Liver (tissue), 9 donors: Measurements from ENCODE around the gene SLC25A33. TPM values are rescaled to one million over a fixed set of nuclear protein-coding genes. Genes with fewer than 3 reads are reported as not detected.

Experiments
- DNase-seq: peaks from one replicate; pipeline ENCODE4 v3.0.0-alpha.2; 2017; ENCODE audit warnings: low spot score
- H3K27ac ChIP-seq, 2 donors: one replicate each; pipeline ENCODE4 v1.7.0; 2013; ENCODE audit warnings: inconsistent platforms in 2 of 2, low read length in 2 of 2, control low read depth in 1 of 2, low read depth in 1 of 2, mild to moderate bottlenecking in 1 of 2
- H3K27me3 ChIP-seq, 4 donors: one replicate each; pipeline versions ENCODE4 v1.6.1 to v1.7.0; 2013; ENCODE audit warnings: low read length in 3 of 4, inconsistent platforms in 1 of 4, mild to moderate bottlenecking in 1 of 4, moderate library complexity in 1 of 4; ENCODE audit not compliant: control insufficient read depth in 4 of 4, insufficient read depth in 4 of 4
- H3K36me3 ChIP-seq, 4 donors: one replicate each; pipeline versions ENCODE4 v1.6.1 to v1.7.0; 2013; ENCODE audit warnings: low read length in 3 of 4, mild to moderate bottlenecking in 3 of 4, low read depth in 1 of 4, moderate library complexity in 1 of 4; ENCODE audit not compliant: control insufficient read depth in 4 of 4, insufficient read depth in 3 of 4
- H3K4me1 ChIP-seq, 4 donors: one replicate each; pipeline versions ENCODE4 v1.6.1 to v1.7.0; 2013; ENCODE audit warnings: low read length in 3 of 4, mild to moderate bottlenecking in 3 of 4, moderate library complexity in 1 of 4; ENCODE audit not compliant: control insufficient read depth in 4 of 4, insufficient read depth in 4 of 4
- H3K4me3 ChIP-seq, 3 donors: one replicate each; pipeline versions ENCODE4 v1.6.1 to v1.7.0; 2013; ENCODE audit warnings: low read length in 3 of 3, control low read depth in 1 of 3, low read depth in 1 of 3, mild to moderate bottlenecking in 1 of 3
- H3K9ac ChIP-seq, 2 donors: one replicate each; pipeline ENCODE4 v1.7.0; 2013; ENCODE audit warnings: low read length in 2 of 2, mild to moderate bottlenecking in 2 of 2, moderate library complexity in 2 of 2, control low read depth in 1 of 2, low read depth in 1 of 2
- H3K9me3 ChIP-seq, 4 donors: one replicate each; pipeline versions ENCODE4 v1.6.1 to v1.7.0; 2013; ENCODE audit warnings: low read length in 3 of 4; ENCODE audit not compliant: control insufficient read depth in 4 of 4
- EGR1 ChIP-seq, 2 donors: IDR thresholded peaks; 2 replicates each; pipeline ENCODE4 v1.6.1; 2016 to 2018; ENCODE audit warnings: antibody characterized with exemption in 2 of 2, low read depth in 2 of 2
- FOXA1 ChIP-seq: IDR thresholded peaks from 2 replicates; pipeline ENCODE4 v1.6.1; 2016; ENCODE audit warnings: antibody characterized with exemption
- GABPA ChIP-seq, 2 donors: IDR thresholded peaks in 1 of 2; conservative IDR thresholded peaks in 1 of 2; 2 replicates each; pipeline ENCODE4 v1.6.1; 2016; ENCODE audit warnings: antibody characterized with exemption in 2 of 2, mild to moderate bottlenecking in 1 of 2, moderate library complexity in 1 of 2
- HNF4A ChIP-seq, 2 donors: conservative IDR thresholded peaks; 2 replicates each; pipeline ENCODE4 v1.6.1; 2016; ENCODE audit warnings: antibody characterized with exemption in 2 of 2, mild to moderate bottlenecking in 2 of 2
- HNF4G ChIP-seq: IDR thresholded peaks from 2 replicates; pipeline ENCODE4 v1.6.1; 2016; ENCODE audit warnings: antibody characterized with exemption
- JUND ChIP-seq, 2 donors: IDR thresholded peaks; 2 replicates each; pipeline ENCODE4 v1.6.1; 2016; ENCODE audit warnings: antibody characterized with exemption in 2 of 2
- NR2F2 ChIP-seq: IDR thresholded peaks from 2 replicates; pipeline ENCODE4 v1.6.1; 2016; ENCODE audit warnings: antibody characterized with exemption
- RAD21 ChIP-seq, 2 donors: IDR thresholded peaks; 2 replicates each; pipeline ENCODE4 v1.6.1; 2016; ENCODE audit warnings: antibody characterized with exemption in 2 of 2, mild to moderate bottlenecking in 2 of 2
- RXRA ChIP-seq, 2 donors: IDR thresholded peaks; 2 replicates each; pipeline ENCODE4 v1.6.1; 2017 to 2018; ENCODE audit warnings: antibody characterized with exemption in 2 of 2, mild to moderate bottlenecking in 1 of 2
- SP1 ChIP-seq: IDR thresholded peaks from 2 replicates; pipeline ENCODE4 v1.6.1; 2018; ENCODE audit warnings: antibody characterized with exemption, mild to moderate bottlenecking
- YY1 ChIP-seq: IDR thresholded peaks from 2 replicates; pipeline ENCODE4 v1.6.1; 2016; ENCODE audit warnings: antibody characterized with exemption, mild to moderate bottlenecking
- WGBS: extraction: QIAGEN DNeasy Blood & Tissue Kit; methylation state at CpG from one replicate; pipeline ENCODE4 v1.1.7; 2013; 5-methylcytosine and 5-hydroxymethylcytosine counted together
- polyA plus RNA-seq, 2 donors: library from polyadenylated mRNA; stranded (reverse) in 1 of 2; unstranded in 1 of 2; fragments of 200-250 nt in 1 of 2; fragments of >200 nt in 1 of 2; fragmentation: Nextera tagmentation in 1 of 2; extraction: Ambion mirVana in 1 of 2; gene quantifications; one replicate each; pipeline versions ENCODE4 v1.2.1 to v1.2.3, GENCODE V29; 2013 to 2015
- total RNA-seq, 2 donors: library from RNA; depleted of rRNA; stranded (reverse); fragments of >200 nt; gene quantifications; one replicate each; pipeline ENCODE4 v1.2.3, GENCODE V29; 2014
- TF ChIP-seq, protein P1 (sequence below): IDR thresholded peaks from 2 replicates; pipeline ENCODE4 v1.6.1; 2016; ENCODE audit warnings: antibody characterized with exemption
- TF ChIP-seq, protein P2 (sequence below): fragments of 150-350 bp; IDR thresholded peaks from 2 replicates; pipeline ENCODE4 v1.5.1; 2017; ENCODE audit warnings: improper control_type of control experiment, low read depth, low read length; ENCODE audit not compliant: missing input control
- TF ChIP-seq, protein P3 (sequence below): IDR thresholded peaks from 2 replicates; pipeline ENCODE4 v1.6.1; 2016; ENCODE audit warnings: antibody characterized with exemption
- TF ChIP-seq, protein P4 (sequence below): IDR thresholded peaks from 2 replicates; pipeline ENCODE4 v1.6.1; 2016; ENCODE audit warnings: antibody characterized with exemption, mild to moderate bottlenecking
- donor health status: healthy.
- donor health status: healthy.
- donor health status: healthy.
- donor health status: healthy.
- donor health status: healthy.

SLC25A33 gene
- total and polyA plus RNA-seq, 4 donors: 6.9 to 19.1 (median 10.7) TPM

DNA sequence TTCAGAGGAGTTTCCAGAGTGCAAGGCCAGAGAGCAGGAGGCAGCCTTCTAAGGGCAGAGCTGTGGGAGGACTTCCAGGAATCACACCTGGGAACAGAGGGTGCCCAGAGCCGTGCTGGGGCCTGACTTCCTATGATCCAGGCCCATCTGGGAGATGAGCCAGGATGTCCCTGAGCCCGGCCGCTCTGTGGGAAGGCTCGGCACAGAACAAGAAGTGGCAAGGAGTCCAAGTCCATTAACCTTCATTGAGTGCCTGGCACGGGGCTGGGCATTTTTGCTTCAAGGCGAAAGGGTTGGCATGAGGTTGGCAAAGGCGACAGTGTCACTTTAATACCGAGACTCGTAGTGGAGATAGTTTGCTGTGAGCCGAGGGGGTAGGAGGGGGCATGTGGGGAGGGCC is 67.7 kb downstream of the SLC25A33 start:
- no peak for TF ChIP-seq YY1
- TF ChIP-seq HNF4G: no peak
- TF ChIP-seq, protein P1, sequence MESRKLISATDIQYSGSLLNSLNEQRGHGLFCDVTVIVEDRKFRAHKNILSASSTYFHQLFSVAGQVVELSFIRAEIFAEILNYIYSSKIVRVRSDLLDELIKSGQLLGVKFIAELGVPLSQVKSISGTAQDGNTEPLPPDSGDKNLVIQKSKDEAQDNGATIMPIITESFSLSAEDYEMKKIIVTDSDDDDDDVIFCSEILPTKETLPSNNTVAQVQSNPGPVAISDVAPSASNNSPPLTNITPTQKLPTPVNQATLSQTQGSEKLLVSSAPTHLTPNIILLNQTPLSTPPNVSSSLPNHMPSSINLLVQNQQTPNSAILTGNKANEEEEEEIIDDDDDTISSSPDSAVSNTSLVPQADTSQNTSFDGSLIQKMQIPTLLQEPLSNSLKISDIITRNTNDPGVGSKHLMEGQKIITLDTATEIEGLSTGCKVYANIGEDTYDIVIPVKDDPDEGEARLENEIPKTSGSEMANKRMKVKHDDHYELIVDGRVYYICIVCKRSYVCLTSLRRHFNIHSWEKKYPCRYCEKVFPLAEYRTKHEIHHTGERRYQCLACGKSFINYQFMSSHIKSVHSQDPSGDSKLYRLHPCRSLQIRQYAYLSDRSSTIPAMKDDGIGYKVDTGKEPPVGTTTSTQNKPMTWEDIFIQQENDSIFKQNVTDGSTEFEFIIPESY: no peak
- no peak for TF ChIP-seq RAD21 (IDR thresholded peaks at IDR 0.05)
- TF ChIP-seq, protein P2, sequence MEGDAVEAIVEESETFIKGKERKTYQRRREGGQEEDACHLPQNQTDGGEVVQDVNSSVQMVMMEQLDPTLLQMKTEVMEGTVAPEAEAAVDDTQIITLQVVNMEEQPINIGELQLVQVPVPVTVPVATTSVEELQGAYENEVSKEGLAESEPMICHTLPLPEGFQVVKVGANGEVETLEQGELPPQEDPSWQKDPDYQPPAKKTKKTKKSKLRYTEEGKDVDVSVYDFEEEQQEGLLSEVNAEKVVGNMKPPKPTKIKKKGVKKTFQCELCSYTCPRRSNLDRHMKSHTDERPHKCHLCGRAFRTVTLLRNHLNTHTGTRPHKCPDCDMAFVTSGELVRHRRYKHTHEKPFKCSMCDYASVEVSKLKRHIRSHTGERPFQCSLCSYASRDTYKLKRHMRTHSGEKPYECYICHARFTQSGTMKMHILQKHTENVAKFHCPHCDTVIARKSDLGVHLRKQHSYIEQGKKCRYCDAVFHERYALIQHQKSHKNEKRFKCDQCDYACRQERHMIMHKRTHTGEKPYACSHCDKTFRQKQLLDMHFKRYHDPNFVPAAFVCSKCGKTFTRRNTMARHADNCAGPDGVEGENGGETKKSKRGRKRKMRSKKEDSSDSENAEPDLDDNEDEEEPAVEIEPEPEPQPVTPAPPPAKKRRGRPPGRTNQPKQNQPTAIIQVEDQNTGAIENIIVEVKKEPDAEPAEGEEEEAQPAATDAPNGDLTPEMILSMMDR: no peak
- no peak for TF ChIP-seq EGR1 (IDR thresholded peaks at IDR 0.05; ENCODE audit: low read depth in 2 of 2)
- TF ChIP-seq, protein P3, sequence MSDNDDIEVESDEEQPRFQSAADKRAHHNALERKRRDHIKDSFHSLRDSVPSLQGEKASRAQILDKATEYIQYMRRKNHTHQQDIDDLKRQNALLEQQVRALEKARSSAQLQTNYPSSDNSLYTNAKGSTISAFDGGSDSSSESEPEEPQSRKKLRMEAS: no peak
- TF ChIP-seq, protein P4, sequence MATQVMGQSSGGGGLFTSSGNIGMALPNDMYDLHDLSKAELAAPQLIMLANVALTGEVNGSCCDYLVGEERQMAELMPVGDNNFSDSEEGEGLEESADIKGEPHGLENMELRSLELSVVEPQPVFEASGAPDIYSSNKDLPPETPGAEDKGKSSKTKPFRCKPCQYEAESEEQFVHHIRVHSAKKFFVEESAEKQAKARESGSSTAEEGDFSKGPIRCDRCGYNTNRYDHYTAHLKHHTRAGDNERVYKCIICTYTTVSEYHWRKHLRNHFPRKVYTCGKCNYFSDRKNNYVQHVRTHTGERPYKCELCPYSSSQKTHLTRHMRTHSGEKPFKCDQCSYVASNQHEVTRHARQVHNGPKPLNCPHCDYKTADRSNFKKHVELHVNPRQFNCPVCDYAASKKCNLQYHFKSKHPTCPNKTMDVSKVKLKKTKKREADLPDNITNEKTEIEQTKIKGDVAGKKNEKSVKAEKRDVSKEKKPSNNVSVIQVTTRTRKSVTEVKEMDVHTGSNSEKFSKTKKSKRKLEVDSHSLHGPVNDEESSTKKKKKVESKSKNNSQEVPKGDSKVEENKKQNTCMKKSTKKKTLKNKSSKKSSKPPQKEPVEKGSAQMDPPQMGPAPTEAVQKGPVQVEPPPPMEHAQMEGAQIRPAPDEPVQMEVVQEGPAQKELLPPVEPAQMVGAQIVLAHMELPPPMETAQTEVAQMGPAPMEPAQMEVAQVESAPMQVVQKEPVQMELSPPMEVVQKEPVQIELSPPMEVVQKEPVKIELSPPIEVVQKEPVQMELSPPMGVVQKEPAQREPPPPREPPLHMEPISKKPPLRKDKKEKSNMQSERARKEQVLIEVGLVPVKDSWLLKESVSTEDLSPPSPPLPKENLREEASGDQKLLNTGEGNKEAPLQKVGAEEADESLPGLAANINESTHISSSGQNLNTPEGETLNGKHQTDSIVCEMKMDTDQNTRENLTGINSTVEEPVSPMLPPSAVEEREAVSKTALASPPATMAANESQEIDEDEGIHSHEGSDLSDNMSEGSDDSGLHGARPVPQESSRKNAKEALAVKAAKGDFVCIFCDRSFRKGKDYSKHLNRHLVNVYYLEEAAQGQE: no peak
- no peak for TF ChIP-seq RXRA (IDR thresholded peaks at IDR 0.05)
- no peak for TF ChIP-seq GABPA (IDR thresholded peaks at IDR 0.05 in 1 of 2, conservative IDR thresholded peaks at IDR 0.05 in 1 of 2)
- no peak for TF ChIP-seq NR2F2

DNA sequence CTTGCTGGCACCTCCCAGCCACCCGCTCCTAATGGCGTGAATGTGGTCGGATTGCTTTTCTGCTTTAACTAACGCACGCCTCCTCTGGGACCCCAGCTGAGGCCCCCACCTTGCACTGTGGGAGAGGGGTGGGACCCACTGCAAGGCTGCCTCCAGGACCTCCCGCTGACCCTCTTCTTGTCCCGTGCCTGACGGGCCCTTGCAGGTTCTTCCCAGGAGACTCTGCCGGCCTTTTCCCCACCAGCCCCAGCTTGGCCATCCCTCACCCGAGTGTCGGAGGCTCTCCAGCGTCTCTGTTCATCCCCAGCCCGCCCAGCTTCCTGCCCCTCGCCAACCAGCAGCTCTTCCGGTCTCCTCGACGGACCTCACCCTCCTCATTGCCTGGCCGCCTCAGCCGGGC is 68.1 kb downstream of the SLC25A33 start:
- Histone ChIP-seq H3K36me3 (peaks cover 0 to 8% (median 2%) of the 10 kb centered on the region in 4 donors), H3K9ac (no peak overlapping the region), H3K4me3 (no peak overlapping the region), H3K27me3 (no peaks in the 10 kb centered on the region), H3K27ac (no peak overlapping the region), H3K9me3 (no peaks in the 10 kb centered on the region), H3K4me1 (no peaks in the 10 kb centered on the region)
- WGBS: 96% methylated on average over 19 of the region's 19 CpGs
- DNase-seq: no peak
- TF ChIP-seq JUND (IDR thresholded peaks at IDR 0.05) (no peak), GABPA (IDR thresholded peaks at IDR 0.05 in 1 of 2, conservative IDR thresholded peaks at IDR 0.05 in 1 of 2) (no peak), HNF4G (no peak), SP1 (no peak), RAD21 (IDR thresholded peaks at IDR 0.05) (no peak), HNF4A (conservative IDR thresholded peaks at IDR 0.05) (no peak), RXRA (IDR thresholded peaks at IDR 0.05) (no peak), YY1 (no peak), FOXA1 (no peak), EGR1 (IDR thresholded peaks at IDR 0.05; ENCODE audit: low read depth in 2 of 2) (no peak)
- TF ChIP-seq, protein P2: no peak
- TF ChIP-seq, protein P3: no peak
- TF ChIP-seq, protein P1: no peak

More for the DNA sequence above, 67.7 kb downstream of the SLC25A33 start:
- H3K4me3 ChIP-seq: no peak overlapping the region
- H3K4me1 ChIP-seq: no peaks in the 10 kb centered on the region
- peaks cover 0 to 8% (median 2%) of the 10 kb centered on the region in 4 donors for H3K36me3 ChIP-seq
- no peak for DNase-seq
- no peak overlapping the region for H3K9ac ChIP-seq
- no peaks in the 10 kb centered on the region for H3K9me3 ChIP-seq
- no peak overlapping the region for H3K27ac ChIP-seq
- no peaks in the 10 kb centered on the region for H3K27me3 ChIP-seq
- 92% methylated on average over 10 of the region's 10 CpGs for WGBS
